Suprapubic skin (tissue), 4 donors: ENCODE measurements around the gene TBXAS1. TPM values are rescaled to one million over a fixed set of nuclear protein-coding genes. Genes with fewer than 3 reads are reported as not detected.

Experiments
- DNase-seq, 2 donors: peaks; one replicate each; pipeline ENCODE4 v3.0.0-alpha.2; 2019; ENCODE audit warnings: low spot score in 2 of 2
- H3K27ac ChIP-seq: fragments of 200-600 bp; sonication (generic); one replicate; pipeline ENCODE4 v1.5.1; 2019
- H3K27me3 ChIP-seq: fragments of 200-600 bp; sonication (generic); one replicate; pipeline ENCODE4 v1.5.1; 2019
- H3K36me3 ChIP-seq: fragments of 200-600 bp; sonication (generic); one replicate; pipeline ENCODE4 v1.5.1; 2019
- H3K4me1 ChIP-seq: fragments of 200-600 bp; sonication (generic); one replicate; pipeline ENCODE4 v1.5.1; 2019
- H3K4me3 ChIP-seq: fragments of 200-600 bp; sonication (generic); one replicate; pipeline ENCODE4 v1.5.1; 2019; ENCODE audit warnings: mild to moderate bottlenecking
- H3K9me3 ChIP-seq: fragments of 200-600 bp; sonication (generic); one replicate; pipeline ENCODE4 v1.5.1; 2019
- CTCF ChIP-seq, 2 donors: fragments of 200-600 bp in 1 of 2; fragments of 450-650 bp in 1 of 2; sonication (generic) in 1 of 2; IDR thresholded peaks; one replicate each; pipeline ENCODE4 v1.5.1; 2016 to 2019; ENCODE audit warnings: antibody characterized with exemption in 2 of 2, mild to moderate bottlenecking in 1 of 2, moderate library complexity in 1 of 2
- EP300 ChIP-seq: sonication (generic); formaldehyde crosslinking; IDR thresholded peaks from one replicate; pipeline ENCODE4 v1.6.1; 2017; ENCODE audit warnings: antibody characterized with exemption
- POLR2A ChIP-seq, 2 donors: fragments of 450-650 bp; IDR thresholded peaks; one replicate each; pipeline ENCODE4 v1.6.1; 2017; ENCODE audit warnings: antibody characterized with exemption in 2 of 2, mild to moderate bottlenecking in 2 of 2, moderate library complexity in 2 of 2
- POLR2AphosphoS5 ChIP-seq, 3 donors: sonication (generic); formaldehyde crosslinking; IDR thresholded peaks; one replicate each; pipeline ENCODE4 v1.6.1; 2017; ENCODE audit warnings: antibody characterized with exemption in 3 of 3
- WGBS: methylation state at CpG from one replicate; pipeline ENCODE4 v1.1.5; 2018; 5-methylcytosine and 5-hydroxymethylcytosine counted together
- total RNA-seq, 4 donors: library from RNA; depleted of rRNA; stranded (reverse); fragments of >200 nt; gene quantifications; one replicate each; pipeline ENCODE4 v1.1.0, GENCODE V29; 2016

Gene TBXAS1
- total RNA-seq, 4 donors from 2014 or later, result 1.4 to 2.4 (median 2.1) TPM

DNA sequence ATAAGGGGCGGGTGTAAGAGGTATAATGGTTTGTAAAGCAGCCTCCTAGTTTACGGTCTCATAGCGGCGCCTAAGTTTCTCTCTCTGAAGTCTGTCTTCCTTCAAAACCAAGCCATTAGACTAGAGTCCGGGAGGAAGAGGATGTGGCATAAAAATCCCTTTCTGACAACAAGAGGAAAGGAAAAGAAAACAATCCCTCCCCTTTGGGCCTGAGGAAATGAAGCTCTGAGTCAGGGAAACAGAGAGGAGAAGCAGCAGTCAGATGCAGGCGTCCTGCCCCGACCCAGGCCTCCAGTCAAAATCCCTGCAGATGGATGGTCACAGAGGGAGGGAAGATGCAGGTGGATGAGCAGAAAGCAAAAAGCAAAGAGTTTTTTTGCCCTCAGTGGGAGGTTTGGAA lies 210.0 kb downstream of the TBXAS1 start:
- H3K27ac ChIP-seq, result no peak overlapping the region
- H3K36me3 ChIP-seq, result peaks cover 33% of the 10 kb centered on the region

DNA sequence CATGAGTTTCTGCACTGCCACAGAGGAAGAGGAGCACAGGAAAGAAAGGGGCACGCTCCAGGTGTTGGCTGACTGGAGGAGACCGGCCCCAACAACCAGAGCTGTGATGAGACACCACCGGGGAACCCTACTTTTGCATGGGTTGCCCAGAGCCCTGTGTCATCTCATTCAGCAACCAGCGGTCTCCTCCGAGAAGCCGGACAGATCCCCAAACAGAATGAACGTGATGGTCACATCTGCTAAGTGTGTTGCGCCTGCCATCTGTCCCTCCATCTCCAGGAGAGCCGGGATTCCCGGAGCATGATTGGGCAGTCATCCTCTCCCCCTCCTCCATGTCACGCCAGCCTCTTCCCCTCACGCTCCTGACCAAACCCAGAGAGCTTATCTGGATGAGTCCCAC lies 210.8 kb downstream of the TBXAS1 start:
- Histone ChIP-seq H3K27ac (no peak overlapping the region), H3K4me1 (no peaks in the 10 kb centered on the region), H3K9me3 (no peaks in the 10 kb centered on the region), H3K36me3 (peaks cover 37% of the 10 kb centered on the region), H3K4me3 (no peak overlapping the region), H3K27me3 (no peaks in the 10 kb centered on the region)
- WGBS, result 95% methylated on average over 9 of the region's 12 CpGs
- peak in 1 of 2 donors; percentile 58 for DNase-seq
- TF ChIP-seq POLR2A (IDR thresholded peaks at IDR 0.05) (no peak), CTCF (IDR thresholded peaks at IDR 0.05) (no peak), EP300 (no peak), POLR2AphosphoS5 (IDR thresholded peaks at IDR 0.05) (no peak)

More for the DNA sequence above, 210.0 kb downstream of the TBXAS1 start:
- 79% methylated on average over 7 of the region's 7 CpGs for WGBS
- no peaks in the 10 kb centered on the region for H3K9me3 ChIP-seq
- no peaks in the 10 kb centered on the region for H3K4me1 ChIP-seq
- TF ChIP-seq POLR2AphosphoS5 (IDR thresholded peaks at IDR 0.05) (no peak), POLR2A (IDR thresholded peaks at IDR 0.05) (no peak), CTCF (IDR thresholded peaks at IDR 0.05) (no peak), EP300 (no peak)
- DNase-seq, result no peak
- no peaks in the 10 kb centered on the region for H3K27me3 ChIP-seq
- H3K4me3 ChIP-seq, result no peak overlapping the region

- no peaks in the 10 kb centered on the region for H3K4me1 ChIP-seq
- no peak for DNase-seq
- no peak overlapping the region for H3K27ac ChIP-seq
- H3K27me3 ChIP-seq, result no peaks in the 10 kb centered on the region
- 89% methylated on average over 12 of the region's 12 CpGs for WGBS
- H3K36me3 ChIP-seq, result peaks cover 42% of the 10 kb centered on the region
- no peaks in the 10 kb centered on the region for H3K9me3 ChIP-seq
- H3K4me3 ChIP-seq, result no peak overlapping the region
- no peak for TF ChIP-seq CTCF (IDR thresholded peaks at IDR 0.05)
- TF ChIP-seq EP300, result no peak
- no peak for TF ChIP-seq POLR2A (IDR thresholded peaks at IDR 0.05)
- TF ChIP-seq POLR2AphosphoS5 (IDR thresholded peaks at IDR 0.05), result no peak
Measured at GRCh38 chr7:140041659-140042385, 212.8 kb downstream of the TBXAS1 start.

DNA sequence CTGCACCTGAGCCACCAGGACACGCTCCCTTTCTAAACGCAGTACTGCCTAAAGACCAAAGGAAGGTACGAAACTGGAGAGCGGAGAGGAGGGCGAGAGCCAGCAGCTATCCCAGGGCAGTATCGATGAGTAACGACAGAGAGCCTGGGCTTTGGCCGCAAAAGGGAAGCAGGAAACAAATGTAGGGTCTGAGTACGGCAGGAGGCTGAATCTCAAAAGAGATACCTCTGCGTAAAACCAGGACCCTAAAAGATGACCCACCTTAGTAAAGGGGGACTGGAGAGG lies 213.3 kb downstream of the TBXAS1 start:
- Histone ChIP-seq H3K27me3 (no peaks in the 10 kb centered on the region), H3K36me3 (peaks cover 38% of the 10 kb centered on the region), H3K27ac (no peak overlapping the region), H3K4me3 (no peak overlapping the region), H3K4me1 (no peaks in the 10 kb centered on the region), H3K9me3 (no peaks in the 10 kb centered on the region)
- 97% methylated on average over 10 of the region's 10 CpGs for WGBS
- TF ChIP-seq POLR2AphosphoS5 (IDR thresholded peaks at IDR 0.05) (no peak), POLR2A (IDR thresholded peaks at IDR 0.05) (no peak), EP300 (no peak), CTCF (IDR thresholded peaks at IDR 0.05) (no peak)
- DNase-seq, result no peak

DNA sequence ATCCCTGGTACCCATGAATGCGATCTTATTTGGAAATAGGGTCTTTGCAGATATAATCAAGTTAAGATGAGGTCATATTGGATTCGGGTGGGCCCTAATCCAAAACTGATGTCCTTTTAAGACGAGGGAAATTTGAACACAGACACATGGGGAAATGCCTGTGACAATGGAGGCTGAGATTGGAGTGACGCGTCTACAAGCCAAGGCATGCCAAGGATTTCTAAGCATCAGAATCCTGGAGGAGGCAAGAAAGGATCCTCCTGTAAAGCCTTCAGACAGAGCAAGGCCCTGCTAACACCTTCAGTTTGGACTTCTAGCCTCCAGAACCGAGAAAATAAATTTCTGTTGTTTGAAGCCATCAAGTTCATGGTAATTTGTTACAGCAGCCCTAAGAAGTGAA lies 215.2 kb downstream of the TBXAS1 start:
- WGBS, result 88% methylated on average over 6 of the region's 6 CpGs
- DNase-seq, result no peak

More for the DNA sequence above, 215.2 kb downstream of the TBXAS1 start:
- TF ChIP-seq POLR2A (IDR thresholded peaks at IDR 0.05), result no peak
- no peak for TF ChIP-seq EP300
- TF ChIP-seq CTCF (IDR thresholded peaks at IDR 0.05), result no peak
- no peak for TF ChIP-seq POLR2AphosphoS5 (IDR thresholded peaks at IDR 0.05)
- H3K4me1 ChIP-seq, result no peaks in the 10 kb centered on the region
- H3K9me3 ChIP-seq, result no peaks in the 10 kb centered on the region
- no peak overlapping the region for H3K4me3 ChIP-seq
- H3K36me3 ChIP-seq, result peaks cover 28% of the 10 kb centered on the region
- no peaks in the 10 kb centered on the region for H3K27me3 ChIP-seq
- H3K27ac ChIP-seq, result no peak overlapping the region
